Skeletal muscle cell (primary cell): Measurements from ENCODE around the gene MIPOL1.
A peak's percentile ranks its signal among the peaks of the same experiment; 100 is the strongest.
"Not testable (repeated sequence)": the region's sequence is repeated elsewhere in the genome, so short reads cannot be mapped to it uniquely, and the experiment has no call there.

Source experiments
- DNase-seq: peaks from one replicate; pipeline ENCODE4 v3.0.0-alpha.2; 2010; ENCODE audit warnings: low read depth
- H3K4me3 ChIP-seq: 2 replicates; pipeline ENCODE4 v1.5.1; 2011; ENCODE audit warnings: low read depth, mild to moderate bottlenecking, control low read depth, low read length, moderate library complexity

Gene MIPOL1

GRCh38 chr14:37482428-37482827 is 284.7 kb downstream of the MIPOL1 start:
- DNase-seq = no peak
- H3K4me3 ChIP-seq = no peak overlapping the region

GRCh38 chr14:37483672-37484071 is 285.9 kb downstream of the MIPOL1 start:
- H3K4me3 ChIP-seq = no peak overlapping the region
- no peak for DNase-seq

GRCh38 chr14:37490607-37491006 is 292.9 kb downstream of the MIPOL1 start:
- no peak for DNase-seq

GRCh38 chr14:37491076-37491475 is 293.3 kb downstream of the MIPOL1 start:
- DNase-seq = no peak
- H3K4me3 ChIP-seq = no peak overlapping the region

More at GRCh38 chr14:37490607-37491006, 292.9 kb downstream of the MIPOL1 start:
- H3K4me3 ChIP-seq = no peak overlapping the region

- no peak overlapping the region for H3K4me3 ChIP-seq
Measured at GRCh38 chr14:37493606-37494005, 295.9 kb downstream of the MIPOL1 start.

GRCh38 chr14:37497422-37497821 is 299.7 kb downstream of the MIPOL1 start:
- no peak for DNase-seq
- no peak overlapping the region for H3K4me3 ChIP-seq

More at GRCh38 chr14:37493606-37494005, 295.9 kb downstream of the MIPOL1 start:
- no peak for DNase-seq

GRCh38 chr14:37501877-37502276 is 304.1 kb downstream of the MIPOL1 start:
- DNase-seq = no peak
- no peak overlapping the region for H3K4me3 ChIP-seq

- H3K4me3 ChIP-seq = no peak overlapping the region
- no peak for DNase-seq
Measured at GRCh38 chr14:37508503-37508902, 310.8 kb downstream of the MIPOL1 start.

- H3K4me3 ChIP-seq = no peak overlapping the region
- DNase-seq = no peak
Measured at GRCh38 chr14:37512173-37512572, 314.4 kb downstream of the MIPOL1 start.

GRCh38 chr14:37515771-37516170 is 318.0 kb downstream of the MIPOL1 start:
- H3K4me3 ChIP-seq = no peak overlapping the region

GRCh38 chr14:37526994-37527393 is 329.3 kb downstream of the MIPOL1 start:
- DNase-seq = no peak
- H3K4me3 ChIP-seq = no peak overlapping the region

More at GRCh38 chr14:37515771-37516170, 318.0 kb downstream of the MIPOL1 start:
- DNase-seq = no peak

- no peak for DNase-seq
Measured at GRCh38 chr14:37539992-37540391, 342.3 kb downstream of the MIPOL1 start.

GRCh38 chr14:37544407-37544806 is 346.7 kb downstream of the MIPOL1 start:
- H3K4me3 ChIP-seq = no peak overlapping the region
- DNase-seq = no peak

More at GRCh38 chr14:37539992-37540391, 342.3 kb downstream of the MIPOL1 start:
- no peak overlapping the region for H3K4me3 ChIP-seq

- DNase-seq = no peak
- no peak overlapping the region for H3K4me3 ChIP-seq
Measured at GRCh38 chr14:37545174-37545573, 347.4 kb downstream of the MIPOL1 start.

GRCh38 chr14:37546621-37547447 is 349.1 kb downstream of the MIPOL1 start:
- peak; percentile 4 for DNase-seq
- no peak overlapping the region for H3K4me3 ChIP-seq

GRCh38 chr14:37550511-37550910 is 352.8 kb downstream of the MIPOL1 start:
- DNase-seq = peak; percentile 14
- H3K4me3 ChIP-seq = no peak overlapping the region

GRCh38 chr14:37551119-37551518 is 353.4 kb downstream of the MIPOL1 start:
- no peak overlapping the region for H3K4me3 ChIP-seq
- DNase-seq = no peak

GRCh38 chr14:37553935-37554550 is 356.3 kb downstream of the MIPOL1 start:
- H3K4me3 ChIP-seq = no peak overlapping the region
- no peak for DNase-seq

GRCh38 chr14:37555596-37555995 is 357.9 kb downstream of the MIPOL1 start:
- DNase-seq, H3K4me3 ChIP-seq: not testable (repeated sequence)

- no peak for DNase-seq
- H3K4me3 ChIP-seq = no peak overlapping the region
Measured at GRCh38 chr14:37558740-37559139, 361.0 kb downstream of the MIPOL1 start.

- DNase-seq = no peak
Measured at GRCh38 chr14:37559386-37559785, 361.6 kb downstream of the MIPOL1 start.

More at GRCh38 chr14:37559386-37559785, 361.6 kb downstream of the MIPOL1 start:
- no peak overlapping the region for H3K4me3 ChIP-seq
